Measurements from ENCODE around the gene GPRIN3. TPM values are rescaled to one million over a fixed set of nuclear protein-coding genes. Genes with fewer than 3 reads are reported as not detected.
"Not testable (repeated sequence)": the region's sequence is repeated elsewhere in the genome, so short reads cannot be mapped to it uniquely, and the experiment has no call there.

The GPRIN3 gene
- total RNA-seq, 1 donor from 2014 or later: 6.1 TPM

- no peak overlapping the region for H3K27ac ChIP-seq
- no peak for TF ChIP-seq POLR2AphosphoS5 (IDR thresholded peaks at IDR 0.05; ENCODE audit: insufficient read depth in 1 of 2, low read depth in 1 of 2)
- no peak for TF ChIP-seq CTCF (IDR thresholded peaks at IDR 0.05)
- TF ChIP-seq POLR2A (IDR thresholded peaks at IDR 0.05): no peak
- no peaks in the 10 kb centered on the region for H3K27me3 ChIP-seq
- intact Hi-C loops (cut with DNase I): no loop called here
- no peaks in the 10 kb centered on the region for H3K4me1 ChIP-seq
- DNase-seq (ENCODE audit: extremely low spot score in 2 of 2): no peak
- no peaks in the 10 kb centered on the region for H3K36me3 ChIP-seq
- H3K4me3 ChIP-seq: no peak overlapping the region
- no peaks in the 10 kb centered on the region for H3K9me3 ChIP-seq
These were observed 8.6 kb upstream of the GPRIN3 start for GRCh38 chr4:89316211-89316610.

GRCh38 chr4:89314291-89314690 is 6.7 kb upstream of the GPRIN3 start:
- no peak for TF ChIP-seq POLR2AphosphoS5 (IDR thresholded peaks at IDR 0.05; ENCODE audit: insufficient read depth in 1 of 2, low read depth in 1 of 2)
- TF ChIP-seq CTCF (IDR thresholded peaks at IDR 0.05): no peak
- no peak for TF ChIP-seq POLR2A (IDR thresholded peaks at IDR 0.05)
- intact Hi-C loops (cut with DNase I): no loop called here
- Histone ChIP-seq H3K4me3 (no peak overlapping the region), H3K36me3 (no peaks in the 10 kb centered on the region), H3K9me3 (no peaks in the 10 kb centered on the region), H3K27ac (no peak overlapping the region), H3K4me1 (no peaks in the 10 kb centered on the region), H3K27me3 (no peaks in the 10 kb centered on the region)
- no peak for DNase-seq (ENCODE audit: extremely low spot score in 2 of 2)

GRCh38 chr4:89312066-89312465 is 4.5 kb upstream of the GPRIN3 start:
- TF ChIP-seq POLR2AphosphoS5 (IDR thresholded peaks at IDR 0.05; ENCODE audit: insufficient read depth in 1 of 2, low read depth in 1 of 2): no peak
- intact Hi-C loops (cut with DNase I): no loop called here
- H3K4me3 ChIP-seq: no peak overlapping the region
- H3K9me3 ChIP-seq: no peaks in the 10 kb centered on the region
- H3K36me3 ChIP-seq: no peaks in the 10 kb centered on the region
- peaks cover 15% of the 10 kb centered on the region for H3K4me1 ChIP-seq
- H3K27me3 ChIP-seq: no peaks in the 10 kb centered on the region
- H3K27ac ChIP-seq: no peak overlapping the region
- DNase-seq (ENCODE audit: extremely low spot score in 2 of 2): no peak

- no peaks in the 10 kb centered on the region for H3K27me3 ChIP-seq
- intact Hi-C loops (cut with DNase I): no loop called here
- peaks cover 17% of the 10 kb centered on the region for H3K4me1 ChIP-seq
- no peak for DNase-seq (ENCODE audit: extremely low spot score in 2 of 2)
- no peak for TF ChIP-seq CTCF (IDR thresholded peaks at IDR 0.05)
- TF ChIP-seq POLR2AphosphoS5 (IDR thresholded peaks at IDR 0.05; ENCODE audit: insufficient read depth in 1 of 2, low read depth in 1 of 2): no peak
- no peak for TF ChIP-seq POLR2A (IDR thresholded peaks at IDR 0.05)
- H3K9me3 ChIP-seq: no peaks in the 10 kb centered on the region
- no peaks in the 10 kb centered on the region for H3K36me3 ChIP-seq
- H3K27ac ChIP-seq: no peak overlapping the region
- H3K4me3 ChIP-seq: no peak overlapping the region
These were observed 3.8 kb upstream of the GPRIN3 start for GRCh38 chr4:89311433-89311832.

GRCh38 chr4:89309154-89309553 is 1.6 kb upstream of the GPRIN3 start:
- intact Hi-C loops (cut with DNase I); H3K27me3 ChIP-seq; H3K27ac ChIP-seq; DNase-seq (ENCODE audit: extremely low spot score in 2 of 2); H3K4me3 ChIP-seq; H3K36me3 ChIP-seq; H3K9me3 ChIP-seq: not testable (repeated sequence)
- peaks cover 17% of the 10 kb centered on the region for H3K4me1 ChIP-seq

GRCh38 chr4:89308161-89308500 is 531 bp upstream of the GPRIN3 start:
- peak overlapping the region; percentile 78 for H3K27ac ChIP-seq
- no peak for DNase-seq (ENCODE audit: extremely low spot score in 2 of 2)
- intact Hi-C loops (cut with DNase I): no loop called here
- H3K9me3 ChIP-seq: no peaks in the 10 kb centered on the region
- no peaks in the 10 kb centered on the region for H3K36me3 ChIP-seq
- H3K4me1 ChIP-seq: peaks cover 17% of the 10 kb centered on the region
- peak overlapping the region; percentile 64 to 81 for H3K4me3 ChIP-seq
- TF ChIP-seq POLR2A (IDR thresholded peaks at IDR 0.05) (no peak), CTCF (IDR thresholded peaks at IDR 0.05) (no peak), POLR2AphosphoS5 (IDR thresholded peaks at IDR 0.05; ENCODE audit: insufficient read depth in 1 of 2, low read depth in 1 of 2) (no peak)
- no peaks in the 10 kb centered on the region for H3K27me3 ChIP-seq

Data from vagina (tissue), 2 donors.